Activated CD8-positive, alpha-beta memory T cell treated with anti-CD3 and anti-CD28 coated beads, Interleukin-2, amount 10 ng/mL, durations not matched to agents 7 days and 5 days (primary cell): ENCODE results near the gene CDK19. TPM values are rescaled to one million over a fixed set of nuclear protein-coding genes. Genes with fewer than 3 reads are reported as not detected.
"Not testable (repeated sequence)": the region's sequence is repeated elsewhere in the genome, so short reads cannot be mapped to it uniquely, and the experiment has no call there.

Experiments
- ATAC-seq: fragments of 150-1000 bp; cut with Tn5 transposase; one replicate; pipeline ENCODE4 v1.10.0; 2021; ENCODE audit warnings: moderate library complexity
- CTCF ChIA-PET: fragments of 350-600 bp; sonication (Branson Sonifier 250); formaldehyde crosslinking; loops from one replicate; lab custom pipeline; 2021; ENCODE audit warnings: antibody characterized with exemption; lab: Charles Lee
- DNase-seq: peaks from one replicate; pipeline ENCODE4 v3.0.0-alpha.2; 2020
- H3K27ac Mint-ChIP-seq: one replicate; pipeline ENCODE4 v1.8.0; 2021; ENCODE audit warnings: mild to moderate bottlenecking, mixed read lengths
- H3K27me3 Mint-ChIP-seq: one replicate; pipeline ENCODE4 v1.8.0; 2021; ENCODE audit warnings: mixed read lengths
- H3K36me3 Mint-ChIP-seq: one replicate; pipeline ENCODE4 v1.8.0; 2021; ENCODE audit warnings: mild to moderate bottlenecking, mixed read lengths
- H3K4me1 Mint-ChIP-seq: one replicate; pipeline ENCODE4 v1.8.0; 2021; ENCODE audit warnings: mixed read lengths
- H3K4me3 Mint-ChIP-seq: one replicate; pipeline ENCODE4 v1.8.0; 2021; ENCODE audit warnings: mild to moderate bottlenecking, moderate library complexity, mixed read lengths
- H3K9me3 Mint-ChIP-seq: one replicate; pipeline ENCODE4 v1.8.0; 2022; ENCODE audit warnings: low read depth, mixed read lengths
- total RNA-seq, 2 experiments: library from RNA; stranded (reverse); gene quantifications; one replicate each; pipeline ENCODE4 v1.2.3, GENCODE V29; 2021

CDK19 gene
- total RNA-seq, 2 experiments from 2014 or later, result 27.8 to 29.4 TPM

DNA sequence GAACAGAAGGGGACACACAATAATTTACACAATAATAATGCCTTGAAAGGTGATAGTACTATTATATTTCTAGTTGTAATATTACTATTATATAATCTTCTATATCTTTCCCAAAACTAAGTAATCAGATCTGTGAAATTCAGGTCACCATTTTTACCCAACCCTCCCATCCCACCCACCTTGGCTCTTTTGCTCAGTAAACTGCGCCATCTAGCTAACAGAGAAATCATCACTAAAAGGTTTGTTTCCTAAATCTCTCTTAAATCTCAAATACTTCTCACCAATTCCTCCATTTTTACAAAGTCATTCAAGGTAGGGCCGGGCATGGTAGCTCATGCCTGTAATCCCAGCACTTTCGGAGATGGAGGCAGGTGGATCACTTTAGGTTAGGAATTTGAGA, 83.4 kb downstream of the CDK19 start:
- DNase-seq (no peak), ATAC-seq (no peak)
- Mint-ChIP-seq H3K9me3 (no peaks in the 10 kb centered on the region), H3K27ac (no peak overlapping the region), H3K27me3 (no peaks in the 10 kb centered on the region), H3K4me1 (no peaks in the 10 kb centered on the region), H3K36me3 (peaks cover 19% of the 10 kb centered on the region), H3K4me3 (no peak overlapping the region)
- CTCF ChIA-PET, result interaction anchor here (1.6 kb wide), 1 partner anchor 14 kb away, joined by 3 read pairs; no protein-coding TSS in a partner anchor

DNA sequence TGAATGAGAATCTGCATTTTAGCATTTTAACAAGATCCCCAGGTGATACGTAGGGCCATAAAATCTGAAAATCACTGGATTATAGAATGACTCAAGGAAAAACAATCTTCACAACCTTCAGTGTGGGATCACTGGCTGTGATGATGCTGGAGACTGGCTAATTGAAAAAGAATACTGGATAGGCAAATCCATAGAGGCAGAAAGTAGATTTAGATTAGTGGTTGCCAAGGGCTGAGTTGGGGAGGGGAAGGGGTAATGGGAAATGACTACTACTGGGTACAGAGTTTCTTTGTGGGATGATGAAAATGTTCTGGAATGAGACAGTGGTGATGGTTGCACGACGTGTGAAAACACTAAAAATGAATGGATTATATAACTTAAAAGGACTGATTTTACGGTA, 84.1 kb downstream of the CDK19 start:
- CTCF ChIA-PET, result interaction anchor here (1.6 kb wide), 1 partner anchor 14 kb away, joined by 3 read pairs; no protein-coding TSS in a partner anchor
- H3K27me3 Mint-ChIP-seq, result no peaks in the 10 kb centered on the region
- no peak overlapping the region for H3K27ac Mint-ChIP-seq
- H3K36me3 Mint-ChIP-seq, result peaks cover 19% of the 10 kb centered on the region
- no peak overlapping the region for H3K4me3 Mint-ChIP-seq
- no peaks in the 10 kb centered on the region for H3K4me1 Mint-ChIP-seq
- no peak for DNase-seq
- H3K9me3 Mint-ChIP-seq, result no peaks in the 10 kb centered on the region
- ATAC-seq, result no peak

DNA sequence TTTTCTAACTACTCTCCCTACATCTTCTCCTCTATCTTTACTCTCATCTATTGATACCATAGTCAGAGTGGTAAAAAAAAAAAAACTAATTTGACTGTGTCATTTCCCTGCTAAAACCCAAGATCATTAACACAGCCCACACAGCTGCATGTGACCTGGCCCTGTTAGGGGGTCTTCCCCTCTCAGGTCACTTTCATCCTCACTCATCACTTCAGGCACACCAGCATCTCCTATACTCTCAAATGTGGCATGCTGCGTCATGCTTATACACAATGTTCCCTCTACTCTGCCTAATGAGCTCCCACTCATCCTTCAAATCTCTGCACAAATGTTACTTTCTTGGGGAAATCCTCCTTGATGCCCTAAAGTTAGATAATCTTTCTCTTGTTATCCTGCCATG, 86.8 kb downstream of the CDK19 start:
- Mint-ChIP-seq H3K4me3 (no peak overlapping the region), H3K9me3 (no peaks in the 10 kb centered on the region), H3K27ac (no peak overlapping the region), H3K27me3 (no peaks in the 10 kb centered on the region), H3K36me3 (peaks cover 9% of the 10 kb centered on the region), H3K4me1 (no peaks in the 10 kb centered on the region)
- CTCF ChIA-PET, result no interaction called here
- ATAC-seq (no peak), DNase-seq (no peak)

DNA sequence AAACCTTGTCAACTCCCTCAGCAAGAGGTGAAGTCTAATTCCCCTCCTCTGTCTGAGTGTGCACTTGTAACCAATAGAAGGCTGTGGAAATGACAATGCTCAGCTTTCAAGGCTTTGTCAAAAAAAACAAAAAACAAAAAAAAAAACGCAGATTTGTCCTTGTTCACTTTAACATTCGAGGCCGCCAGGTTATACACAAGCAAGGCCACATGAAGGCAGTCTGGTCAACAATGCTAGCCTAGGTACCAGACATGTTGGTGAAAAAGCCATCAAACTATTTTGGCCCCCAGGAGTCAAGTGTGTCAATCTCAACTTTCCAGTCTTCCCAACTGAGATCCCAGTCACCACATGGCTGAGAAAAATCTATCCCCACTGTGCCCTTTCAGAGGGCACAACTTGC, 92.3 kb downstream of the CDK19 start:
- no peak overlapping the region for H3K4me3 Mint-ChIP-seq
- CTCF ChIA-PET, result no interaction called here
- H3K27me3 Mint-ChIP-seq, result no peaks in the 10 kb centered on the region
- ATAC-seq (no peak), DNase-seq (no peak)
- no peaks in the 10 kb centered on the region for H3K4me1 Mint-ChIP-seq
- no peak overlapping the region for H3K27ac Mint-ChIP-seq
- H3K36me3 Mint-ChIP-seq, result peaks cover 7% of the 10 kb centered on the region
- no peaks in the 10 kb centered on the region for H3K9me3 Mint-ChIP-seq

DNA sequence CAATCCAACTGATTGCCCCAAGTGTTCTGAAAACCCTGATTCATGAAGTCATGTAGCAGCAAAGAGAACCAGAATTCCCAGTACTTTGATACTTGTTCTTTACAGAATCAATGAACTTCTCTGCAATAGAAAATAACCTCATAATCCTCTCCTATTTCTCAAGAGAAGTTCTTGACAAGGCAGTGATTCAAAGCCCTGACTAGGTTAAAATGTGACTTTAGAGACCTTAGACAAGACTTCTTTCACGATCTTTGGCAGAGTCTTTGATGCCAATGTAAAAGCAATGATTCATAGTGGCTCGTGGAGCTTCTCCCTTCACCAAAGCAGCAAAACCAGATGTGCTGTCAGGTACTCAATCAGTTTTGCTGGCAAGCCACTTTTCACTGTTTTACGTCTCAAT, 95.2 kb downstream of the CDK19 start:
- Mint-ChIP-seq H3K4me3 (no peak overlapping the region), H3K27me3 (no peaks in the 10 kb centered on the region), H3K4me1 (no peaks in the 10 kb centered on the region), H3K27ac (no peak overlapping the region), H3K36me3 (peaks cover 8% of the 10 kb centered on the region), H3K9me3 (no peaks in the 10 kb centered on the region)
- CTCF ChIA-PET, result no interaction called here
- DNase-seq (no peak), ATAC-seq (no peak)

DNA sequence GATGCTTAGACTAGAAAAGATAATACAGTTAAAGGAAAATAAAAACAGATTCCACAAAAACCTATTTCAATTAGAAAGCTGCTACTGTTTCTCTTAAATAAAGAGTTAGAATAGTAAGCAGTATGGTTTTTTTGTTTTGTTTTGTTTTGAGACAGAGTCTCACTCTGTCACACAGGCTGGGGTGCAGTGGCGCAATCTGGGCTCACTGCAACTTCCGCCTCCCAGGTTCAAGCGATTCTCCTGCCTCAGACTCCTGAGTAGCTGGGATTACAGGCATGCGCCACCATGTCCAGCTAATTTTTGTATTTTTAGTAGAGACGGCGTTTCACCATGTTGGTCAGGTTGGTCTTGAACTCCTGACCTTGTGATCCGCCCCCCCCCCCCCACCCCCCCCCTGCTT, 95.7 kb downstream of the CDK19 start:
- DNase-seq, CTCF ChIA-PET, H3K27ac Mint-ChIP-seq, H3K36me3 Mint-ChIP-seq, H3K9me3 Mint-ChIP-seq, H3K4me3 Mint-ChIP-seq, ATAC-seq, H3K4me1 Mint-ChIP-seq, H3K27me3 Mint-ChIP-seq: not testable (repeated sequence)

DNA sequence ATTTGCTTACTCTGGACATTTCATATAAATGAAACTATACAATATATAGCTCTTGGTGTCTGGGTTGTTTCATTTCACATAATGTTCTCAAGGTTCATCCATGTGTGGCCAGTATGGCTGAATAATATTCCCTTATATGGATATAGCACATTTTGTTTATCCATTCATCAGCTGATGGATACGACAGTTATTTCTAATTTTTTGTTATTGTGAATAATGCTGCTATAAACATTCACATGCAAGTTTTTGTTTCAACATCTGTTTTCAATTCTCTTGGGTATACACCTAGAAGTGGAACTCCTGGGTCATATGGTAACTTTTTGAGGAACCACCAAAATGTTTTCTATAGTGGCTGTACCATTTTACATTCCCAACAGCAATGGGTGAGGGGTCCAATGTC, 101.1 kb downstream of the CDK19 start:
- H3K27ac Mint-ChIP-seq, result no peak overlapping the region
- ATAC-seq (no peak), DNase-seq (no peak)
- H3K27me3 Mint-ChIP-seq, result no peaks in the 10 kb centered on the region
- H3K4me1 Mint-ChIP-seq, result no peaks in the 10 kb centered on the region
- H3K9me3 Mint-ChIP-seq, result no peaks in the 10 kb centered on the region
- no peak overlapping the region for H3K4me3 Mint-ChIP-seq
- H3K36me3 Mint-ChIP-seq, result peaks cover 12% of the 10 kb centered on the region
- CTCF ChIA-PET, result no interaction called here

DNA sequence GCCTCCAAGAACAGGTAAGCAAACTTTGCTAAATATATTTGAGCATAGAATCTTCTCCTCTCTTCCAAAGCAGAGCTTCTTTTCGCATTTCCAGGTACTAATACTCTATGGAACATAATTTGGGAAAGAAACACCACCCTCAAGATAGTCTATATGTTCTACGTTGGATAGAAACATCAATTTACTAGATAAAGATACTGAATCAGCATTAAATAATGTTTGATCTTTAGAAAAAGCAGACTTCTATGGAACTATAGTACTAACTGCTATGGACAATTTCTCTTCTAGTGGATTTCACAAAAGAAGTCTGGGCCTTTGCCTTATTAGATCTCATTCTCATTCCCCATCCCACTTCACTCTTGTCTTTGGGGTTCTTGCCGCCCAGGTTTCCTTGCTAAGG, 103.0 kb downstream of the CDK19 start:
- no peaks in the 10 kb centered on the region for H3K27me3 Mint-ChIP-seq
- H3K36me3 Mint-ChIP-seq, result peaks cover 9% of the 10 kb centered on the region
- no peak for DNase-seq
- no peaks in the 10 kb centered on the region for H3K4me1 Mint-ChIP-seq
- H3K9me3 Mint-ChIP-seq, result no peaks in the 10 kb centered on the region
- CTCF ChIA-PET, result interaction anchor here (0.6 to 0.7 kb wide), 2 partner anchors 105 to 173 kb away, joined by 3 read pairs; no protein-coding TSS in a partner anchor
- H3K27ac Mint-ChIP-seq, result no peak overlapping the region
- H3K4me3 Mint-ChIP-seq, result no peak overlapping the region
- ATAC-seq, result no peak

DNA sequence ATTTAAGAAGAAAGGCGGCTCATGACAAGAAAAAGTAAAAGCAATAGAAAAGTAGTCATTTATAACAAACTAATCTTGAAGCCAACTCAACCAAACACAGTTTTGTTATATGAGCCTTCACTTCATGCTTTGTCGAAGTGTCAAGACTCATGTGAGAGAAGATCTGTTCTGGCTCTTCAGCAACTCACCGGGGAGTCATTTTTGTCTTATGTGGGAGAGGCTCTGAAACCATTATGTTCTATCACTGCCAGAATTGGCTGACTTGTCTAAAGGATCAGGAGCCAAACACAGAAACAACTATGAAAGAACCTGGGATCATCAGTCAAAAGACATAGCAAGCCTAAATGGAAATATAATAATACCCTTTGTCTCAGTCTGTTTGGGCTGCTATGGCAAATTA, 105.2 kb downstream of the CDK19 start:
- Mint-ChIP-seq H3K27me3 (no peaks in the 10 kb centered on the region), H3K9me3 (no peaks in the 10 kb centered on the region), H3K36me3 (peaks cover 10% of the 10 kb centered on the region), H3K4me1 (no peaks in the 10 kb centered on the region), H3K27ac (no peak overlapping the region), H3K4me3 (no peak overlapping the region)
- ATAC-seq (no peak), DNase-seq (no peak)
- CTCF ChIA-PET, result no interaction called here

DNA sequence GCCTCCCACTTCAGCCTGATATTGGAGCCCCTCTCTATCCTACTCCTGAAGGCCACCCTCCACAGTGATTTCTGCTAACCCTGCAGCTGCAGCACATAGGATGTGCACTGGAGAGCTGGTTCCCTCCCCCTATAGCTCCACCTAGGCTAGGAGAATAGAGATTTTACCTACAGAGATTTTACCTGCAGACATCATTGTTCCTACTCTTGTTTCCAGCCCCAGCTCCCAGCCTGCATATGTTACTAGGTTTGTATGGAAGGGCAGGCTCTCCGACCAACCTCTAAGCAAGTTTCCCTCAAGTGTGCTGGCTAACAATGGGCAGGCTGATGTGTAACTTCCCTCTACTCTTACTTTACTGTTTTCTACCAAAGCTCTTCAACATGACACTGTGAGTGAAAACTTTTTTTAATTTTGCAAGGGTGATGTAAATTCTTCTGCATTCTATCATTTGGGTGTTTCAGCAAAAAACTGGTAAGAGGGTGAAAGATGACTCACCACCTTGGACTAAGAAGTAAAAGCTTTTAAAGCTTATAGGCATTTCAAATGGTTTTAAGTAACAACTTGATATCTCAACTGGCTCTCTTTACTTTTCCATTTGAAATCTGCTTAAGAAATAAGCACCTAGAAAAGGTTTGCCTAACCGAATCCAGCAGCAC, 106.8 kb downstream of the CDK19 start:
- H3K36me3 Mint-ChIP-seq, result peaks cover 13% of the 10 kb centered on the region
- H3K4me3 Mint-ChIP-seq, result no peak overlapping the region
- H3K27me3 Mint-ChIP-seq, result no peaks in the 10 kb centered on the region
- H3K4me1 Mint-ChIP-seq, result no peaks in the 10 kb centered on the region
- CTCF ChIA-PET, result interaction anchor here (1.1 kb wide), 1 partner anchor 313 kb away, joined by 3 read pairs; no protein-coding TSS in a partner anchor
- no peaks in the 10 kb centered on the region for H3K9me3 Mint-ChIP-seq
- H3K27ac Mint-ChIP-seq, result no peak overlapping the region
- no peak for ATAC-seq
- DNase-seq, result no peak

DNA sequence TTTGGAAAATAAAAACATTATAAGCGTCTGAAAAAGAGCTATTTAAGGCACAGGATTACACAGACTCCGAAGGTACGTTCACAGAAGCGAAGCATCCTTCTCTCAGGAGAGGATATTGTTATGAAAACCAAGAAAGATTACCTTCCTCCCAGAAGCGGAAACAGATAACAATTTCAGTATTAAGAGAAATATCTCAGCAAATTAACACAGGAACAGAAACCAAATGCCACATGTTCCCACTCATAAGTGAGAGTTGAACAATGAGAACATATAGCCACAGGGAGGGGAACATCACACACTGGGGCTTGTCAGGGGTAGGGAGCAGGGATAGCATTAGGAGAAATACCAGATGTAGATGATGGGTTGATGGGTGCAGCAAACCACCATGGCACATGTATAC, 109.7 kb downstream of the CDK19 start:
- H3K27ac Mint-ChIP-seq, result no peak overlapping the region
- H3K27me3 Mint-ChIP-seq, result no peaks in the 10 kb centered on the region
- CTCF ChIA-PET, result no interaction called here
- H3K9me3 Mint-ChIP-seq, result no peaks in the 10 kb centered on the region
- peaks cover 11% of the 10 kb centered on the region for H3K36me3 Mint-ChIP-seq
- DNase-seq (no peak), ATAC-seq (no peak)
- peaks cover 2% of the 10 kb centered on the region for H3K4me1 Mint-ChIP-seq
- no peak overlapping the region for H3K4me3 Mint-ChIP-seq

DNA sequence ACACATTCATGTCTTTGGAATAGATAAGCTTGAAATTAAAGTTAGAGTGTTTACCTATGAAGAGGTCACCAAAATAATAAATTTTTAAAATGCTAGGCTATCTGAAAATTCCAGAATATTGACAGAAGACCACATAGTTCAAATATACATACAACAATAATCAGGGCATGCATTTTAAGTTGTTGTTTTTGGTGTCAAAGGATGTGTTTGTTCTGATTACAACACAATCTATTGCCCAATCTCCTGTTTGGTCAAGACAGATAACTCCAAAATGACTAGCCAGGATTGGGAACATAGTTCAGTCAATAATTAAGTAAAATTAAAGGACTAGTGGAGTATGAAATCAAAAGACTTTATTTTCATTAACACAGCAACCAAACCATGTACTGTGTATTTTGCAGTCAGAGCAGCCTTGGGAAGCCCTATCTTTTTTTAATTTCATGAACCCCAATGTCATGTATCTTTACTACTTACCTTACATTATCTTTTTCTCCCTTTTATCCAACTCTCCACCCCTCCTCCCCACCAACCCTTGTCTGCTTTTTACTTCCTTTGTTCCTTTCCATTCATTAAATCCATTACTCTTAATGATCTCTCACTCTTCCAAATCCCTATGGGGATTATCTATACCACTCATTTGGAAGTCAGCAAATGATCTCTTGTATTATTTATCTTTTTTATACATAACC, 111.2 kb downstream of the CDK19 start:
- Mint-ChIP-seq H3K4me1 (peaks cover 2% of the 10 kb centered on the region), H3K27ac (no peak overlapping the region), H3K9me3 (no peaks in the 10 kb centered on the region), H3K27me3 (no peaks in the 10 kb centered on the region), H3K36me3 (peaks cover 4% of the 10 kb centered on the region), H3K4me3 (no peak overlapping the region)
- ATAC-seq, result no peak
- CTCF ChIA-PET, result no interaction called here
- DNase-seq, result no peak

DNA sequence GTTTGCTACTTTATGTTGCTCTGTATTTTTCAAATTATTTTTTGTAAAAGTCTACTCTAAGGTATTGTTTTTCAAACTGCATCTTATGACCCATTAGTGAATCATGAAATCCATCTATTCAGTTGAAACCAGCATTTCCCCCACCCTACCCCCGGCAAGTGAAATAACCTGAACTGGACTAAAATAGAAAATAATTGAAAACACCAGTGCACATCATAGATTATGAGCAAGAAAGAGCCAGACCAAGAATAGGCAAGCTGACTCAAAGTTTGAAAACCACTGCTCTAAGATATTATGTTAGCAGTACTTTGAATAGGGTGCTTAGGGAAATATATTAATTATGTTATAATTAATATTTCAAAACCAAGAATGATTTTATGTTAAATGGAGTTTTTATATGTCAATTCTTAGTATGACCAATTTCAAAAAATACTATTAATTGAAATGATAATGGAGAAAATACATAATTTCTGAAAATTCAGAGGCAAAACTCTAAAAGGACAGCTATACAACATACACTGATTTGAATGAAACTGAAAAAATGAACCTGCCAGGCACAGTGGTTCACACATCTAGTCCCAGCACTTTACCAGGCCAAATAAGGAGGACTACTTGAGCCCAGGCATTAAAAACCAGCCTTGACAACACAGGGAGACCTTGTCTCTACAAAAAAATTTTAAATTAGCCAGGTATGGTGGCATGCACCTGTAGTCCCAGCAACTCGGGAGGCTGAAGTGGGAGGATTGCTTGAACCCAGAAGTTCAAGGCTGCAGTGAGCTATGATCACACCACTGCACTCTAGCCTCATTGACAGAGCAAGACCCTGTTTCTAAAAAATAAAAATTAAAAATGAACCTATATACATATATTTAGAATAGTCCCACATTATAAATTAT, 112.0 kb downstream of the CDK19 start:
- ATAC-seq (no peak), DNase-seq (no peak)
- no peaks in the 10 kb centered on the region for H3K9me3 Mint-ChIP-seq

More for the DNA sequence above, 112.0 kb downstream of the CDK19 start:
- H3K27ac Mint-ChIP-seq, result no peak overlapping the region
- peaks cover 4% of the 10 kb centered on the region for H3K36me3 Mint-ChIP-seq
- H3K4me3 Mint-ChIP-seq, result no peak overlapping the region
- peaks cover 2% of the 10 kb centered on the region for H3K4me1 Mint-ChIP-seq
- H3K27me3 Mint-ChIP-seq, result no peaks in the 10 kb centered on the region
- CTCF ChIA-PET, result no interaction called here
